HepG2 (cell line): ENCODE measurements around the gene SLC16A3. TPM values are rescaled to one million over a fixed set of nuclear protein-coding genes. Genes with fewer than 3 reads are reported as not detected.

Source experiments
- ATAC-seq: fragments of 200-7000 bp; cut with Tn5 transposase; 3 replicates; pipeline ENCODE4 v1.9.1; 2020; ENCODE audit warnings: mild to moderate bottlenecking, moderate library complexity
- BruUV-seq: library from RNA; stranded (reverse); fragments of 400-500 nt; replicated peaks from 2 replicates; lab custom pipeline; 2021; lab: Mats Ljungman, UMichigan
- CTCF ChIA-PET: fragments of 300-600 bp; formaldehyde crosslinking; extraction: SDS; loops from one replicate; lab custom pipeline; 2021; ENCODE audit warnings: low total read pairs, inconsistent platforms, low intra/inter-chr PET ratio; lab: Yijun Ruan, JAX
- POLR2A ChIA-PET: fragments of 350-600 bp; sonication (Branson Sonifier 250); formaldehyde crosslinking; loops from one replicate; lab custom pipeline; 2020; ENCODE audit warnings: antibody characterized with exemption, inconsistent platforms; lab: Yijun Ruan, JAX
- DNase-seq: peaks from one replicate; pipeline ENCODE4 v3.0.0-alpha.2; 2015; ENCODE audit warnings: low spot score
- FAIRE-seq: peaks from 3 replicates; lab custom pipeline; 2011; peaks lifted over from hg19 to GRCh38; lab: Jason Lieb, UNC
- H2AFZ ChIP-seq: one replicate; pipeline ENCODE4 v1.6.1; 2011; ENCODE audit warnings: low read length, inconsistent platforms
- H3K27ac ChIP-seq: fragments of 300-600 bp; 3 replicates; pipeline ENCODE4 v1.8.0; 2011; ENCODE audit warnings: mixed run types, mild to moderate bottlenecking, mixed read lengths, low read length, inconsistent platforms; ENCODE audit not compliant: insufficient read depth; ENCODE audit errors: extremely low read length
- H3K27me3 ChIP-seq, 2 experiments: fragments of 200-600 bp in 1 of 2; 2 replicates in 1 of 2; 3 replicates in 1 of 2; pipeline versions ENCODE4 v1.6.0 to v1.8.0; 2011; ENCODE audit warnings: low read length in 2 of 2, mild to moderate bottlenecking in 2 of 2, moderate library complexity in 2 of 2, inconsistent platforms in 1 of 2; ENCODE audit not compliant: insufficient read depth in 2 of 2, control insufficient read depth in 1 of 2
- H3K36me3 ChIP-seq, 2 experiments: fragments of 200-600 bp in 1 of 2; replicated peaks in 1 of 2; 2 replicates in 1 of 2; 3 replicates in 1 of 2; pipeline versions ENCODE4 v1.5.1 to v1.8.0; 2011; ENCODE audit warnings: low read length in 2 of 2, inconsistent platforms in 1 of 2; ENCODE audit not compliant: insufficient read depth in 2 of 2, control insufficient read depth in 1 of 2
- H3K4me1 ChIP-seq: 2 replicates; pipeline ENCODE4 v1.5.1; 2012; ENCODE audit warnings: low read length, inconsistent platforms; ENCODE audit not compliant: insufficient read depth
- H3K4me2 ChIP-seq: 2 replicates; pipeline ENCODE4 v1.6.0; 2011; ENCODE audit warnings: low read depth, low read length, inconsistent platforms
- H3K4me3 ChIP-seq, 3 experiments: fragments of 200-600 bp in 1 of 3; sonication (generic), shearing (Covaris generic) in 1 of 3; replicated peaks in 1 of 3; 2 replicates each; pipeline ENCODE4 v1.5.1; 2011 to 2016; ENCODE audit warnings: low read length in 3 of 3, inconsistent platforms in 2 of 3, low read depth in 2 of 3, mild to moderate bottlenecking in 2 of 3, control low read depth in 1 of 3, mixed read lengths in 1 of 3; ENCODE audit not compliant: insufficient read depth in 1 of 3
- H3K79me2 ChIP-seq: one replicate; pipeline ENCODE4 v1.6.1; 2011; ENCODE audit warnings: low read length, inconsistent platforms; ENCODE audit not compliant: insufficient read depth
- H3K9ac ChIP-seq: 2 replicates; pipeline ENCODE4 v1.6.0; 2011; ENCODE audit warnings: mild to moderate bottlenecking, low read depth, low read length, inconsistent platforms; ENCODE audit not compliant: insufficient read depth
- H3K9me3 ChIP-seq: 2 replicates; pipeline ENCODE4 v1.5.1; 2012; ENCODE audit warnings: mild to moderate bottlenecking, low read length
- H4K20me1 ChIP-seq: 2 replicates; pipeline ENCODE4 v1.6.0; 2011; ENCODE audit warnings: inconsistent platforms, mild to moderate bottlenecking, low read length, moderate library complexity; ENCODE audit not compliant: insufficient read depth
- ATF7 ChIP-seq, 2 experiments: fragments of 450-650 bp in 1 of 2; sonication (generic) in 1 of 2; formaldehyde crosslinking in 1 of 2; IDR thresholded peaks; 2 replicates each; pipeline versions ENCODE4 v1.4.0 to v1.6.1; 2016 to 2020; ENCODE audit warnings: antibody characterized with exemption in 1 of 2, mild to moderate bottlenecking in 1 of 2, missing genetic modification reagents in 1 of 2
- JDP2 ChIP-seq: sonication (generic); formaldehyde crosslinking; IDR thresholded peaks from 2 replicates; pipeline ENCODE4 v1.8.1; 2022; ENCODE audit warnings: missing genetic modification reagents, borderline replicate concordance
- PITX1 ChIP-seq: sonication (generic); formaldehyde crosslinking; IDR thresholded peaks from 2 replicates; pipeline ENCODE4 v1.5.1; 2020; ENCODE audit warnings: mild to moderate bottlenecking, missing genetic modification reagents
- TAF1 ChIP-seq: sonication (generic); formaldehyde crosslinking; IDR thresholded peaks from 2 replicates; pipeline ENCODE4 v1.4.0; 2020; ENCODE audit warnings: missing genetic modification reagents
- UBTF ChIP-seq: sonication (generic); formaldehyde crosslinking; IDR thresholded peaks from 2 replicates; pipeline ENCODE4 v1.4.0; 2020; ENCODE audit warnings: mild to moderate bottlenecking, missing genetic modification reagents
- ZFP37 ChIP-seq: sonication (generic); formaldehyde crosslinking; IDR thresholded peaks from 2 replicates; pipeline ENCODE4 v1.4.0; 2020; ENCODE audit warnings: missing genetic modification reagents, borderline replicate concordance
- ZMYM2 ChIP-seq: sonication (generic); formaldehyde crosslinking; IDR thresholded peaks from 2 replicates; pipeline ENCODE4 v1.8.0; 2022; ENCODE audit warnings: mild to moderate bottlenecking, missing genetic modification reagents
- ZNF224 ChIP-seq: sonication (generic); formaldehyde crosslinking; IDR thresholded peaks from 2 replicates; pipeline ENCODE4 v1.5.0; 2020; ENCODE audit warnings: mild to moderate bottlenecking, missing genetic modification reagents
- WGBS: methylation state at CpG from one replicate; pipeline ENCODE4 v1.1.6; 2017; ENCODE audit warnings: low lambda C conversion rate; 5-methylcytosine and 5-hydroxymethylcytosine counted together
- in situ Hi-C: cut with HindIII; loops from 2 replicates; pipeline ENCODE4 v1.10.0; 2017; ENCODE audit warnings: low pct_unique_long_range_greater_than_20kb; ENCODE audit not compliant: extremely low pct_ligation_motif_present
- intact Hi-C: fragments of 100-400 bp; cut with micrococcal nuclease; formaldehyde crosslinking; loops from one replicate; pipeline ENCODE4 v1.10.0; 2022; ENCODE audit not compliant: unreplicated experiment
- polyA plus RNA-seq, 8 experiments: library from polyadenylated mRNA; depleted of rRNA in 3 of 8; stranded (reverse) in 7 of 8; unstranded in 1 of 8; fragments of >200 nt; fragmentation: Illumina TruSeq in 4 of 8; extraction: Trizol in 4 of 8; gene quantifications; 2 replicates each; pipeline versions ENCODE4 v1.2.1 to v1.2.3, GENCODE V29; 2011 to 2016; ENCODE audit warnings: low read depth in 4 of 8, missing spikeins in 1 of 8, mixed read lengths in 1 of 8; ENCODE audit not compliant: insufficient read depth in 1 of 8
- total RNA-seq, 5 experiments: library from RNA; depleted of rRNA; stranded (reverse); fragments of >200 nt; fragmentation: Illumina TruSeq; extraction: Trizol; gene quantifications; 2 replicates each; pipeline ENCODE4 v1.2.3, GENCODE V29; 2016; ENCODE audit warnings: low read depth in 1 of 5
- TF ChIP-seq, protein P1 (sequence below): sonication (generic); formaldehyde crosslinking; IDR thresholded peaks from 2 replicates; pipeline ENCODE4 v1.4.0; 2020; ENCODE audit warnings: missing genetic modification reagents
- TF ChIP-seq, protein P2 (sequence below): sonication (generic); formaldehyde crosslinking; IDR thresholded peaks from 2 replicates; pipeline ENCODE4 v1.4.0; 2020; ENCODE audit warnings: missing genetic modification reagents, borderline replicate concordance
- TF ChIP-seq, protein P3 (sequence below): sonication (generic); formaldehyde crosslinking; IDR thresholded peaks from 2 replicates; pipeline ENCODE4 v1.5.1; 2020; ENCODE audit warnings: missing genetic modification reagents, mild to moderate bottlenecking, borderline replicate concordance
- TF ChIP-seq, protein P4 (sequence below): sonication (generic); formaldehyde crosslinking; IDR thresholded peaks from 2 replicates; pipeline ENCODE4 v1.4.0; 2020; ENCODE audit warnings: missing genetic modification reagents

SLC16A3 gene
- total and polyA plus RNA-seq, 2 of the 13 experiments (the other 11 are each of a cell fraction or from before 2014, with no cell fraction given), result 242 to 349 TPM

- TF ChIP-seq, protein P1, sequence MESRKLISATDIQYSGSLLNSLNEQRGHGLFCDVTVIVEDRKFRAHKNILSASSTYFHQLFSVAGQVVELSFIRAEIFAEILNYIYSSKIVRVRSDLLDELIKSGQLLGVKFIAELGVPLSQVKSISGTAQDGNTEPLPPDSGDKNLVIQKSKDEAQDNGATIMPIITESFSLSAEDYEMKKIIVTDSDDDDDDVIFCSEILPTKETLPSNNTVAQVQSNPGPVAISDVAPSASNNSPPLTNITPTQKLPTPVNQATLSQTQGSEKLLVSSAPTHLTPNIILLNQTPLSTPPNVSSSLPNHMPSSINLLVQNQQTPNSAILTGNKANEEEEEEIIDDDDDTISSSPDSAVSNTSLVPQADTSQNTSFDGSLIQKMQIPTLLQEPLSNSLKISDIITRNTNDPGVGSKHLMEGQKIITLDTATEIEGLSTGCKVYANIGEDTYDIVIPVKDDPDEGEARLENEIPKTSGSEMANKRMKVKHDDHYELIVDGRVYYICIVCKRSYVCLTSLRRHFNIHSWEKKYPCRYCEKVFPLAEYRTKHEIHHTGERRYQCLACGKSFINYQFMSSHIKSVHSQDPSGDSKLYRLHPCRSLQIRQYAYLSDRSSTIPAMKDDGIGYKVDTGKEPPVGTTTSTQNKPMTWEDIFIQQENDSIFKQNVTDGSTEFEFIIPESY, result peak; percentile 26; the same call in 1 of the 2 replicates
Measured at GRCh38 chr17:82218349-82219075, 10.3 kb upstream of the SLC16A3 start (continued).

- CTCF ChIA-PET, result no interaction called here
- WGBS, result 83% methylated on average over 4 of the region's 7 CpGs
- H3K4me1 ChIP-seq, result peaks cover 74% of the 10 kb centered on the region
- no peak for TF ChIP-seq ZFP37
- TF ChIP-seq JDP2 (CRISPR knock-in tag), result no peak
- TF ChIP-seq ZMYM2 (CRISPR knock-in tag), result no peak
- TF ChIP-seq, protein P2, sequence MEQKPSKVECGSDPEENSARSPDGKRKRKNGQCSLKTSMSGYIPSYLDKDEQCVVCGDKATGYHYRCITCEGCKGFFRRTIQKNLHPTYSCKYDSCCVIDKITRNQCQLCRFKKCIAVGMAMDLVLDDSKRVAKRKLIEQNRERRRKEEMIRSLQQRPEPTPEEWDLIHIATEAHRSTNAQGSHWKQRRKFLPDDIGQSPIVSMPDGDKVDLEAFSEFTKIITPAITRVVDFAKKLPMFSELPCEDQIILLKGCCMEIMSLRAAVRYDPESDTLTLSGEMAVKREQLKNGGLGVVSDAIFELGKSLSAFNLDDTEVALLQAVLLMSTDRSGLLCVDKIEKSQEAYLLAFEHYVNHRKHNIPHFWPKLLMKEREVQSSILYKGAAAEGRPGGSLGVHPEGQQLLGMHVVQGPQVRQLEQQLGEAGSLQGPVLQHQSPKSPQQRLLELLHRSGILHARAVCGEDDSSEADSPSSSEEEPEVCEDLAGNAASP, result no peak
- TF ChIP-seq, protein P3, sequence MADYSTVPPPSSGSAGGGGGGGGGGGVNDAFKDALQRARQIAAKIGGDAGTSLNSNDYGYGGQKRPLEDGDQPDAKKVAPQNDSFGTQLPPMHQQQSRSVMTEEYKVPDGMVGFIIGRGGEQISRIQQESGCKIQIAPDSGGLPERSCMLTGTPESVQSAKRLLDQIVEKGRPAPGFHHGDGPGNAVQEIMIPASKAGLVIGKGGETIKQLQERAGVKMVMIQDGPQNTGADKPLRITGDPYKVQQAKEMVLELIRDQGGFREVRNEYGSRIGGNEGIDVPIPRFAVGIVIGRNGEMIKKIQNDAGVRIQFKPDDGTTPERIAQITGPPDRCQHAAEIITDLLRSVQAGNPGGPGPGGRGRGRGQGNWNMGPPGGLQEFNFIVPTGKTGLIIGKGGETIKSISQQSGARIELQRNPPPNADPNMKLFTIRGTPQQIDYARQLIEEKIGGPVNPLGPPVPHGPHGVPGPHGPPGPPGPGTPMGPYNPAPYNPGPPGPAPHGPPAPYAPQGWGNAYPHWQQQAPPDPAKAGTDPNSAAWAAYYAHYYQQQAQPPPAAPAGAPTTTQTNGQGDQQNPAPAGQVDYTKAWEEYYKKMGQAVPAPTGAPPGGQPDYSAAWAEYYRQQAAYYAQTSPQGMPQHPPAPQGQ (CRISPR knock-in tag), result no peak
- TF ChIP-seq ZNF224 (CRISPR knock-in tag), result no peak
- no peak for TF ChIP-seq ATF7 (IDR thresholded peaks at IDR 0.05)
- no peak for TF ChIP-seq ATF7 (CRISPR knock-in tag; IDR thresholded peaks at IDR 0.05)
- TF ChIP-seq, protein P4, sequence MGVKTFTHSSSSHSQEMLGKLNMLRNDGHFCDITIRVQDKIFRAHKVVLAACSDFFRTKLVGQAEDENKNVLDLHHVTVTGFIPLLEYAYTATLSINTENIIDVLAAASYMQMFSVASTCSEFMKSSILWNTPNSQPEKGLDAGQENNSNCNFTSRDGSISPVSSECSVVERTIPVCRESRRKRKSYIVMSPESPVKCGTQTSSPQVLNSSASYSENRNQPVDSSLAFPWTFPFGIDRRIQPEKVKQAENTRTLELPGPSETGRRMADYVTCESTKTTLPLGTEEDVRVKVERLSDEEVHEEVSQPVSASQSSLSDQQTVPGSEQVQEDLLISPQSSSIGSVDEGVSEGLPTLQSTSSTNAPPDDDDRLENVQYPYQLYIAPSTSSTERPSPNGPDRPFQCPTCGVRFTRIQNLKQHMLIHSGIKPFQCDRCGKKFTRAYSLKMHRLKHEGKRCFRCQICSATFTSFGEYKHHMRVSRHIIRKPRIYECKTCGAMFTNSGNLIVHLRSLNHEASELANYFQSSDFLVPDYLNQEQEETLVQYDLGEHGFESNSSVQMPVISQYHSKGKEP (CRISPR knock-in tag), result no peak
- no peak for TF ChIP-seq UBTF (CRISPR knock-in tag)
- no peak for TF ChIP-seq TAF1
- TF ChIP-seq PITX1 (CRISPR knock-in tag), result no peak
Measured at GRCh38 chr17:82219083-82219482, 9.8 kb upstream of the SLC16A3 start.

More at GRCh38 chr17:82219083-82219482, 9.8 kb upstream of the SLC16A3 start:
- Histone ChIP-seq H3K27ac (no peak overlapping the region), H3K27me3 (no peaks in the 10 kb centered on the region), H3K4me2 (no peak overlapping the region), H3K4me3 (no peak overlapping the region), H3K9ac (no peak overlapping the region), H2AFZ (no peak overlapping the region), H3K36me3 (no peaks in the 10 kb centered on the region), H4K20me1 (no peaks in the 10 kb centered on the region), H3K79me2 (no peaks in the 10 kb centered on the region), H3K9me3 (no peaks in the 10 kb centered on the region)
- DNase-seq (no peak), FAIRE-seq (no peak), ATAC-seq (no peak)
- no TSS peak for BruUV-seq
- intact Hi-C loops, result no loop called here
- in situ Hi-C loops, result no loop called here
- POLR2A ChIA-PET, result interaction anchor here (0.9 to 11.8 kb wide), 3 partner anchors 7 to 74 kb away, joined by 3 to 117 read pairs (median 29); partner anchors contain the start of gene SLC16A3
